Epithelial cell of prostate (primary cell): ENCODE data around the gene CASP12.

Source experiments
- DNase-seq: peaks from one replicate; pipeline ENCODE4 v3.0.0-alpha.2; 2011; ENCODE audit warnings: low read depth, low spot score
- H3K27ac ChIP-seq: fragments of 450-650 bp; 2 replicates; pipeline ENCODE4 v1.5.1; 2017; ENCODE audit warnings: mild to moderate bottlenecking

Gene CASP12

DNA sequence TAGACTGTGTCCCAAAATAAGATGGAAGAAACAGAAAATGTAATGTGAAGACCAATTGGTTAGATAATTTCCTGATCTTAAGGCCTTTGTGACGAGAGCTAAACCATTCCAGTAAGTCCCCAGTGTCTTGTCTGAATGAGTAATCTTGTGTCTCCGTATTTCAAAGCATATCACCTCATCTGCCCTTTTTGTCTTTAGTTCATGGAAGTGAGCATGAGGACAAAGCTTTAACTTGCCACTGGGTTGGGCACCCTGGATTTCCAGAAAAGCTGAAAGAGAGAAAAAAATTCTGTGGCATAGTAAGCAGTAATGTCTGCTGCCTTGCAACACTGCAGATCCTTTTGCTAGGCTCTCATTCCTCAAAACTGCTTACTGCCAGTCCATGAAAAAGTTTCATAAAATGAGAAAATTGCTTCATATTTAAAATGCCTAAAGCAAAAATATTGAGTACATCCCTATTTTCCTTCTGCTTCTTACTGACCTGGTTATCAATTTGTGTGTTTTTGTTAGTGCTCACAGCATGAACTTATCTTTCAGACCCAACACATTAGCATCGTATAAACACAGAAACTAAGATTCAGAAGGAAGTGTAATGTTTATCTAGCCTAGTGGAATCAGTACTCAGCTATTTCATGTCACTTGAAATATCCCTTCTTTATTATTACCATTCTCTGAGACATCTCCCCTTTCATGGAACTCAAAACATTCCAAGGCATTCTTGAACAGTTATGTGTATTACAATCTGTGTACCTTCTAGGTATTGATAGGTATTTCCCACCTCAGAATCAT is 5.3 kb downstream of the CASP12 start:
- no peak for DNase-seq
- H3K27ac ChIP-seq, result no peak overlapping the region

DNA sequence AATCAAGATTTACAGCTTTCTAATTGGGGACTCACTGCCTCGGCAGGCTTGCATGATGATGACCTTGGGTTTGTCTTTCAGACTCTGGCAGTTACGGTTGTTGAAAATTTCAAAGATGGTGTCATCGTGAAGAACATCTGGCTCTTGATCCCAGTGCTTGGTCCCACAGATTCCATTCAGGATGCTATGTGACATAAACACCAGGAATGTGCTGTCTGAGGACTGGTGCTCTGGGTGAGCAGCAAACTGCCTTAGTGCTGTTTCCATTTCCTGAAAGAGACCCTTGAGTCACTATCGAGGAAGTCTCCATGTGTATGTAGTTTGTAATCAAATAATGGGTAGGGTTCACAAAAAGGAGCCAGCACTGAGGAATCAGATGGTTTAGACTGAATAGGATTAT is 7.1 kb downstream of the CASP12 start:
- no peak overlapping the region for H3K27ac ChIP-seq
- DNase-seq, result no peak

DNA sequence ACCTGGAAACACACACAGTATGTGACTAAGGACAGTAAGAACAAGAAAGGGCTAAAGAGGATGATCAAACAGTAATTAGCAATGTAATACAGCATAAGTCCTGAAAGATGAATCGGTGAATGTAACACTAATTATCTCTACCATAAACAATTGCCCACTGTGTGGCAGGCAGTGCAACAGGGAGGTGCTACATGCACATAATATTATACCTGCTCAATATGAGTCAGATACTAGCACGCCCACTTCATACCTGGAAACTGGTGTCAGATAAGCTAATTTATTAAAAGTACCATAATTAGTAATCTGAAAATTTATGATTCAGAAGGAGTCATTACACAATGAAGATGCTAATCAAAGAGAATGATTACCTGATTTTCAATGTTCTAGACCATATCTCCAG is 14.9 kb downstream of the CASP12 start:
- DNase-seq, result no peak

DNA sequence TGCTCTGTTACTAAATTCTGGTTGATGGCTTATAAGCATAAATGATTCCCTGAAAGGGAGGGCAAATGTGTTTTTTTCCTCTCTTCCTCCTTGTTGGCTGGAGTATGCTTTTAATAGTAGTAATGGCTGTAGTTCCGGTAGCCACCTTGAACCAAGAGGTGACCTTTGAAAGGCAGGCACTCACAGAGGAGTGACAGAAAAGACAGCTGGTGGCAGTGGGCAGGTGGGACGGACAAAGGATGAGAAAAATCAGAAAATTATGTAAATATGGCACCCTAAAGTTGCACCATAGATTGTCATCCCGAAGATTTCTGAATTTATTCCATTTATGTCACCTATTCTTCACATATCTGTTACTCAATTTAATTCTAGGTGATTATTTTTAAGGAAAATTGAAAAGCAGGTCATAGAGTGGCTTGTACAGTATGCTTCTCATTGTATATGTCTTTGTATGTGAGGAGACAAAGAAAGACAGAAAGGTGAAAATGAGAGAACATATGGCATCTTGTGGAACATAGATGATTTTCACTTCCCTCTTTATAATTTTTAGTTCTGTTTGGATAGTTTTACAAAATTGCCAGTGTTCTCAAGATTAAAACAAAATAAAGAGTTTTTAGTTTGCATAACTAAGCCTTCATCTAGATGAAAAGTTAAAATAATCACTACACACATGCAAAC is 17.0 kb downstream of the CASP12 start:
- no peak for DNase-seq
- H3K27ac ChIP-seq, result no peak overlapping the region

More for the DNA sequence above, 14.9 kb downstream of the CASP12 start:
- H3K27ac ChIP-seq, result no peak overlapping the region

DNA sequence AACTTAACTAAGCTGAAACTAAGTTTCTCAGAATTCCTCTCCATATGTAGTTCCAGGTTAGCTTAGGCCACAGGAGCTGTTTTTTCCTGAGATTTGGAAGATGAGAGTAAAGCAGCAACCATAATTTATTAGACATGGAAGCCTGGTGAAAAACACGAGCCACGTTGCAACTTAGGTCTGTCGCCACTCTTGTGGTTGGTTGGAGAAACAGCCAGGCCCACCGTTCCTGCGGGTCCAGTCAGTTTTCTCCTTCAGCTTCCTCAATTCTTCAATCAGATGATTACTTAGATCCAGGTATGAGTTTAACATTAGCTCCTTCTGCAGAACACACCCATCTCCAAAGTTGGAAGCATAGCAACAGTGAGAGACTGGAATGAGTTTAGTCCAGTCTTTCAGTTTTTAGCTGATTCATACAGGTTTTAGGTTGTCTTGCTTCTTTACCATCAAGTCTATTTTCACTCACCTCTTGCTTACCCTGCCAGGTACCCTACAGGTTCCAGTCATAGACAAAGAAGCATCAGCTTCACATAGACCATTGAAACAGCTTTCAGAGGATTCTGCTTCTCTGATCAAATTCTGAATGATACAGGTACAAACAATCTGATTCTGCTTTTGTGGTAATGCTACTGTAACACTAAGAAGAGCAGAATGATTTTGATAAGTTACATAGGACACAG is 18.6 kb downstream of the CASP12 start:
- no peak overlapping the region for H3K27ac ChIP-seq
- DNase-seq, result no peak

DNA sequence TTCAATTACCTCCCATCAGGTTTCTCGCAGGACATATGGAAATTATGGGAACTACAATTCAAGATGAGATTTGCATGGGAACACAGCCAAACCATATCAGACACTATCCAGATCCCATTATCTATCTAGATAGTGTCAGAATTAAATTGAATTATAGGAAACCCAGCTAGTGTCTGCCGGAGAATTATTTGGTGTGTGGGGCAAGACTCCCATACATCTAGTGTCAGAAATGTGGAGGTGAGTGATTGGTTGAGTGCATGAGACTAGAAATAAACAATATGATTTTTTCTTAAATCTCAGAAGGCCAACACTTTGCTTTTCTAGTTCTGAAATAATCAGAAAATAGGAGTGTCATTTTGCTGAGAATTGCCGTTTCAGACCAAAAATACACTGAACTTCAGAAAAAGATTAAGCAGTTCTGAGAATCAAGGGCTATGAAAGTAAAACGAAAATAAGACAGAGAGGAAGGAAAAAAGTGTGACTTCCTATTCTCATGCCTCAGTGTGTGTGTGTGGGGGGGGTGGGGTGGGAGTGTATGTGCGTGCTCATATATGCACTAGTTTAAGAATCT is 21.3 kb downstream of the CASP12 start:
- DNase-seq, result no peak
- no peak overlapping the region for H3K27ac ChIP-seq

DNA sequence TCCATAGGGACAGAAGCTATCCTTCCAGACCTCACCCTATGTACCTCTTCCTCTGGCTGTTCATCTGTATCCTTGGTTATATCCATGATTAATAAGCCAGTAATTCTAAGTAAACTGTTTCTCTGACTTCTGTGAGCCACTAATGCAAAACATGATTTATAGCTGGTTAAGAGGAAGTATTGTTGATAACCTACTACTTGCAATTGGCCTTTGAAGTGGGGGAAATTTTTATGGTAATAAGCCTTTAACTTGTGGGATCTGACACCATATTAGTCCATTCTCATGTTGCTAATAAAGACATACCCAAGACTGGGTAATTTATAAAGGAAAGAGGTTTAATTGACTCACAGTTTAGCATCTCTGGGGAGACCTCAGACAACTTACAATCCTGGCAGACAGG is 21.9 kb downstream of the CASP12 start:
- no peak for DNase-seq
- no peak overlapping the region for H3K27ac ChIP-seq

DNA sequence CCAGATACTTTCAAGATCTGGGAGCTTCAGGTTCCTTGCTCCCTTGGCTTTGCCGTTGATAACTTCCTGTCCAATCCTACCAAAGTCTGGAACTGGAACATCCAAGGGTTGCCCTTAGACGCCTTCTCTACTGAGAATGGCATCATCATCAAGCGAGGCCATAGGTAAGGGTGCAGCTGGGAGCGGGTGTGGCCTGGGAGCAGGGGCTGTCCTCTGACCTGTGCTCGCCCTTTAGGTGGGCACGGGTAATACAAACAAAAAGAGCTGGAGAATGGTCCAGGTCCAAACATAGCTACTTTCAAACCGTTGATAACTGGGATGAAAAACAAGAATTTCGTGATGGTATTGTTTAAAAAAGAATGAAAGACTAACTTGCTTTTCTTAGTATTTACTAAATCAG is 25.0 kb downstream of the CASP12 start:
- no peak for DNase-seq
- no peak overlapping the region for H3K27ac ChIP-seq

DNA sequence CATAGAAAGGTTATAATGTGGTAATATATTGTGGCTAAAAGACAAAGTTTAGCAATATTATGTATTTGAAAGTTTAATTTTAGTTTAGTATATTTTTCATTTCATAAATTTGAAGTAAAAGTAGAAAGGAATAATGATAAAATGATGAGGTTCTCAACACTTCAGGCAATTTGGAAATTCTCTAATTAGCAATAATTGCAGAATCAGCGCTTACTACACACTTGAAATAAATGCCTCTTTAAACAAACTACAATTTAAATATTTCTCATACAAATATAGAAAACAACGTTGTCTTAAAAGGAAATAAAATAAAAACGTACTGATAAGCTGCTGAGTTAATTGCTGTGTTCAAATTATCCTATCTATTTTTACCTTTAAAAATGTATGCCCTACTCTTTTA is 25.9 kb downstream of the CASP12 start:
- no peak for DNase-seq
- no peak overlapping the region for H3K27ac ChIP-seq

DNA sequence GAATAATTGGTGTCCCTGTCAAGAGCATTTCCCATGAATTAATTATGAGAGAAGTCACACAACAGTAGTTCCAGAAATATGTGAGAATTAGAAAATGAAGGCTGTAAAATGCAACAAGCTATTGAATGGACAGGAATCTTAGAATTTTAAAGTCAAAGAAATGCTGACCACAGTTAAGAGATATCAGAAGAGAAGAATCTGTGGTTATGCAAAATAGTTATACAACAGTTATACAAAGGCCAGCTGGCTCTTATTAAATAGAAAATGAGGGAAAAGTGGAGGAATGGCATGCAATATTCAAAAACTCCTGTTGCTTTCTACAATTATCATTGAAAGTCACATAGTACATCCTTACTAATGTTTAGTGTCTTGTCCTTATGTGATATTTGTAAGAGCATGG is 27.4 kb downstream of the CASP12 start:
- H3K27ac ChIP-seq, result no peak overlapping the region
- DNase-seq, result no peak

DNA sequence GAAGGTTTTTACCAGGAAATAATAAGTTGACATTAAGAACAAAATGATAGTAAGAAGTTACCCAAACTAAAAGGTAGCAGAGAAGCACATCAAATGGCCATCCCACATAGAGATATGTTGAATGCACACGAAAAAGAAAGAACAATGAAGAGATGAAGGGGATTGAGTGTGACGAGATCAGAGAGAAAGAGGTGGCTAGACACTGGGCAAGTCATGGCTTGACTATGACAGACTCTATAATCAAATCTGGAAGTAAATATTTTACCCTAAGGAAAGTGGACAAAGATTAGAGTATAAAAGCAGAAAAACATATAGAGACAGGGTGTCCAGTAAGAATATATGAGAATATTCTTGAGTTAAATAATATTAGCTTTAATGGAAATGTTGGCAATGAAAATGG is 31.4 kb downstream of the CASP12 start:
- no peak for DNase-seq
- no peak overlapping the region for H3K27ac ChIP-seq

DNA sequence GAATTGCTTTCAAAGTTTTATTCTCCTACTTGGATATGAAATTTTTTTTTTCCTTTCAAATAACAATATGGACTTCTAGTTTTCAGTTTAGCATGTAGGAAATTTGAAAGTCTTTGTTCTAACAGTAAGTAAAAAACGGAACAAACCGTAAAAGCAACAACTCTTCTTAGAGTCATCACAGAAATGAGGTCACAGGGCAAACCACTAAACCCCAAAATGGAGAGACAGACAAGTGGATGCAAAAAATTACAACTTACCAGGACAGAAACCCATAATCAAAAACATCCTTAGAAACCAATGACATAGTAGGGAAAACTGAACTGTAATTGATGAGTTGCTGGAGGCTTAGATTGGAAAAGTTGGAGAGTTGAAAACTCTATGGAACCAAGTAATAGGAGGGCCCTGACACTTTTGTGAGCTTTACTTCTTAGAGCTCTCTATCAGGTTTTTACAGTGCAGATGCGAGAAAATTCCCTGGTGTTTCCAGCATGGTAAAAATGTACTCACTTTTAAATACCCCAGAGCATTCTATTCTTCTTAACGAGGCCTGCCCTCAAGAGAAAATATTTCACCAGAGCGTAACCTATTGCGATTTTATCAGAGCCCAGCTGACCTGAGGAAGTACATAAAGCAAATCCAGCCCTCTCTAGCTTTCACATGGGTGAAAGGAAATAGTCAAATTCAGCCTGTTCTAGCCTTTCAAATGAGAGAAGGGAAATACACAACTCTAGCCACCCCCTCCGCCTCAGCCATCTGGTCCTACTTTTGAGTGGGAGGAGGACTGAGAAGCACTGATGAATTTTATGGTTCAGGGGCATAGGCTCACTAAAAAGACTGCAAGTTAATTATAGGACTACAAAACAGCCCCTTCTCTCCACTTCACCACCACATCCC is 39.1 kb downstream of the CASP12 start:
- DNase-seq, result no peak

DNA sequence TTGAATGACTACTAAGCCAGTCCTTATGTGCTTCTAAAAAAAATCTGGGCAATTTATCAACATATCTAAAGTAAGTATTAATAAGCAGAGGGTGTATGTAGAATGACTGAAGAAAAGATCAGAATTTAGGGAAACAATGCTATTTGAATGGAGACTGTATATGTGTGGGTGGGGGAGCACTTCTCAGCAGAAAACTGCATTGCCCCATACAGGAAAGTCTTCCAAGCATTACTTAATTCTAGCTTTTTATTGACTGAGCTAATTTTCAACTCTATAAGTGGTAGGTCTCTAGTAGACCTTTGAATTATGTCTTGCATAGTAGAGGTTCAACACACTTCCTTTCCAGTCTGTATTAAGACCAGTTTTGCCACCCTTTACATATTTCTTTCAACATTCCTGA is 41.7 kb downstream of the CASP12 start:
- no peak overlapping the region for H3K27ac ChIP-seq
- DNase-seq, result no peak

More for the DNA sequence above, 39.1 kb downstream of the CASP12 start:
- no peak overlapping the region for H3K27ac ChIP-seq

DNA sequence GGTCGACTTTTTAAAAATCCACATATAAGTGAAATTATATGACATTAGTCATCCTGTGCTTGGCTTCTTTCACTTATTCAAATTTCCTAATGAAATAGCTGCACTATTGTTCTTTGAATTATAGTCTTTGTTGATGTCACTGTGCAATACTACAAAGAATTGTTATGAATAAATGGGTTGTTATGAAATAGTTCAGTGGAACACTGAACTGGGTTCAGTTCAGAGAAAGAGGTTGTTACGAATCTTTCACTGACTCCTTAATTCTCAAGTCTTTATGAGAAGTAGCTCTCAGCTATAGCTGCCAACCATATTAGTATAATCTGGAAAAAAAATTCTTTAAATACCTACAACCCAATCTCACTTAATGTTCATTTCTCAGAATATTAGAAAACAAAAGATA is 42.3 kb downstream of the CASP12 start:
- no peak overlapping the region for H3K27ac ChIP-seq
- no peak for DNase-seq

DNA sequence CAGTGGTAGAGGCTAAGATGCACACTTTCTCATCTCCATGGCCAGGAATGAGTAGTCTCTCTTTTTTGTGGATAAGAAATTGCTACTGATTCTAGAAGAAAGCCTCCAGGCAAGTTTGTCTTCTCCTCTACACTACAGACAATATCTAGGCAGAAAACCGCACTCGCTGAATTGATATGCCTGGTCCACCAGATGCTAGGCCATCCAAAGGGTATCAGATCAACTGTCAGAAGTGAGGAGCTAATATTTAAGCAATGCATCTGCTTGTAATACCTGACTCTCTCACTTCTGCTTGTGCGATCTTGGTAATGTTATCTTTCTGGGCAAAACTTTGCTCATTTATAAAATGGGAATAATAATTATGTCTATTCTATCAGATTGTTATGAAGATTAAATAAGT is 45.0 kb downstream of the CASP12 start:
- no peak overlapping the region for H3K27ac ChIP-seq
- DNase-seq, result no peak

DNA sequence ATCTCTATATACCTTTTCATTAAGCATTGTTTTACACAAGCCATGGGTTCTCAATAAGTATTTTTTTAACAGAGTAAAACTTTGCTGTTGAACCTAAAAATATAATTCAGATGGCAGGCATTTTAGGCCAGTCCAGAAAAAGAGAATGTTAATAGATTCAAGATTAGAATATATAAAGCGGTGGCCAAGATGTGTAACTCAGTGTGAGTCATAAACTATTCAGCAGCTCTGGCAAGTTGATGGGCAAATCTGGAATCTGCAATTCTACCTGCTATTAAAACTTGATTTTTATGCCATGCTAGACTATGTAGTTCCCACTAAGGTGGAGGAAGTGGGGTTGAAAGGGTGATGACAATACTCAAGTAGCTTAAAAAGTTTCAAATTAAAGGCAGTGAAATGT is 45.4 kb downstream of the CASP12 start:
- DNase-seq, result no peak
- no peak overlapping the region for H3K27ac ChIP-seq

DNA sequence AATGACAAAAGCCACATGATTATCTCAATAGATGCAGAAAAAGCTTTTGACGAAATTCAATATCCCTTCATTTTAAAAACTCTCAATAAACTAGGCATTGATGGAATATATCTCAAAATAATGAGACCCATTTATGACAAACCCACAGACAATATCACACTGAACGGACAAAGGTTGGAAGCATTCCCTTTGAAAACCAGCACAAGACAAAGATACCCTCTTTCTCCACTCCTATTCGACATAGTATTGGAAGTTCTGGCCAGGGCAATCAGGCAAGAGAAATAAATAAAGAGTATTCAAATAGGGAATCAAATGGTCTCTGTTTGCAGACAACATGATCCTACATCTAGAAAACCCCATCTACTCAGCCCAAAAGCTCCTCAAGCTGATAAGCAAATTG is 52.0 kb downstream of the CASP12 start:
- DNase-seq, result no peak
- H3K27ac ChIP-seq, result no peak overlapping the region

DNA sequence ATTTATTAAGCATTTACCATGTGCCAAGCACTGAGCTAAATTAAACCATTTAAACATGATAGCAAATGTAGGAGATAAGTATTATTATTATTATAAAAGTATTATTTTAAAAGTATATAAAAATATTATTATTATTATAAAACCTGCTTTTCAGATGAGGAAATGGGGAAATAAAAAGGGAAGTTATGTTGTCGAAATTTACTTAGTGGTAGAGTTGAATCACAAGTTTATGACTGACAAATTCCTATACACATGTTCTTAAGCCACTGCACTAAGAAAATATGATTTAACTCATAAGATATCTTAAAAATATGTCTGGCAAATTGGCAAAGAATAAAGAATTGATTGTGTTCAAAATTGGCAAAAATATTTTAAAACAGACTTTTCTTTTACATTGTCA is 53.8 kb downstream of the CASP12 start:
- H3K27ac ChIP-seq, result no peak overlapping the region
- no peak for DNase-seq

DNA sequence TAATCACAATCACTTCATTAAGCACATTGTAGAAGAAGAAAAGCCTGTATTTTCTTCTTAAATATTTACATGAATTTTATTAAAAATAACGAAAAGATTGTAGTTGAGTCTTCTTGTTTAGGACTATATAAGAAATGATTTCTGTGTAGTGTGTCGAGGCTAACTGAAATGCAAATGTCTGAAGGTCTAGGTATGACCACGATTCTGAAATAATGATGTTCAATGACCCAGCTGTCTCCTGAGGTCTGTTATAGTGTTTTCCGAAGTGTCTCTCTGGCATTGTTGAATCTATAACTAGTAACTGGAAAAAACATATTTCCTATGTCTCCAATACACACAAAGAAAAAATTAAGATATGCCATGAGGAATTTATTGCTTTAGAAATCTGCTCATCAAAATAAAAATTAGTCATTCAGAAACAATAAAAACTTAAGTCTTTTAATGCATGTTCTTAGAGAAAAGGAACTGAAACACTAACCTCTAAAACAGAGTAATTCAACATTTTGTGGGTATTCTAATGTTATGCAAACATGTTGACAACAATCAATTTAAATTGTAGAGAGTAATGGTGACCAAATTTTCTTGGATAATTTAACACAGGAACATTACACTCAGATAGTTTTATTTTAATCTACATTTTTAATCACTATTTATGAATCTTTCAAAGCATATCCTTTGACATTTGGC is 55.0 kb downstream of the CASP12 start:
- no peak overlapping the region for H3K27ac ChIP-seq
- DNase-seq, result no peak
